Colonic mucosa (tissue), 4 donors: ENCODE data around the gene MNDA. TPM values are rescaled to one million over a fixed set of nuclear protein-coding genes. Genes with fewer than 3 reads are reported as not detected.
"Not testable (repeated sequence)": the region's sequence is repeated elsewhere in the genome, so short reads cannot be mapped to it uniquely, and the experiment has no call there.

Experiments used
- DNase-seq: peaks from one replicate; pipeline ENCODE4 v3.0.0-alpha.2; 2020
- H3K27ac ChIP-seq: fragments of 200-600 bp; one replicate; pipeline ENCODE4 v1.8.0; 2021
- H3K27me3 ChIP-seq: fragments of 200-600 bp; one replicate; pipeline ENCODE4 v1.8.0; 2021
- H3K36me3 ChIP-seq: fragments of 200-600 bp; one replicate; pipeline ENCODE4 v1.8.0; 2021
- H3K4me1 ChIP-seq: fragments of 200-600 bp; one replicate; pipeline ENCODE4 v1.8.0; 2021; ENCODE audit warnings: mild to moderate bottlenecking
- H3K4me3 ChIP-seq: fragments of 200-600 bp; one replicate; pipeline ENCODE4 v1.8.0; 2021
- H3K9ac ChIP-seq, 2 donors: one replicate each; pipeline ENCODE4 v1.7.0; 2013; ENCODE audit warnings: control low read depth in 2 of 2, low read depth in 2 of 2, low read length in 2 of 2
- H3K9me3 ChIP-seq: fragments of 200-600 bp; one replicate; pipeline ENCODE4 v1.8.0; 2021
- intact Hi-C: fragments of 100-400 bp; cut with DNase I; formaldehyde crosslinking; loops from one replicate; pipeline ENCODE4 v1.14.1; 2022
- total RNA-seq, 2 donors: library from RNA; stranded (reverse); fragmentation: NEBNext Ultra II Directional in 1 of 2; extraction: Animal tissue kit (Norgen Biotek cat#: 25700) in 1 of 2; gene quantifications; one replicate each; pipeline ENCODE4 v1.2.1, GENCODE V29; 2021
- TF ChIP-seq, protein P1 (sequence below): fragments of 200-600 bp; IDR thresholded peaks from one replicate; pipeline ENCODE4 v1.8.0; 2022; ENCODE audit warnings: antibody characterized with exemption, mild to moderate bottlenecking
- donor health status: healthy.
- donor health status: DM: no; HTN: no; CAD: no.
- donor health status: DM: no; HTN: no; CAD: no.

Gene MNDA
- total RNA-seq, 2 donors from 2014 or later: 0.37 to 4.1 TPM

DNA sequence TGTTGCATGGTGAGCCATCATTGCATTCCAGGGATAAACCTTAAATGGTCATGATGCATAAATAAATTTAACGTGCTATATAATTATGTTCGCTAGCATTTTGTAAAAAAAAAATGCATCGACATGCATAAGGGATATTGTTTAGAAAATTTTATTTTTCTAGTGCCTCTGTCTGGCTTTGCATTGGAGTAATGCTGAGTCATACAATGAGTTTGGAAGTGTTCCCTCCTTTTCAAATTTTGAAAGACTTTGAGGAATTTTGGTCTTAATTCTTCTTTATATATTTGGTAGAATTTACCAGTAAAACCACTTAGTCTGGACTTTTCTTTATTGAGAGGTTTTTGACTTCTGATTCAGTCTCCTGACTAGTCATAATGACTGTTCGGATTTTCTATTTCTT is 4.9 kb downstream of the MNDA start:
- DNase-seq: no peak
- Histone ChIP-seq H3K9ac (no peak overlapping the region), H3K36me3 (no peaks in the 10 kb centered on the region), H3K27ac (no peak overlapping the region), H3K9me3 (no peaks in the 10 kb centered on the region), H3K4me3 (no peak overlapping the region), H3K27me3 (no peaks in the 10 kb centered on the region), H3K4me1 (no peaks in the 10 kb centered on the region)
- TF ChIP-seq, protein P1, sequence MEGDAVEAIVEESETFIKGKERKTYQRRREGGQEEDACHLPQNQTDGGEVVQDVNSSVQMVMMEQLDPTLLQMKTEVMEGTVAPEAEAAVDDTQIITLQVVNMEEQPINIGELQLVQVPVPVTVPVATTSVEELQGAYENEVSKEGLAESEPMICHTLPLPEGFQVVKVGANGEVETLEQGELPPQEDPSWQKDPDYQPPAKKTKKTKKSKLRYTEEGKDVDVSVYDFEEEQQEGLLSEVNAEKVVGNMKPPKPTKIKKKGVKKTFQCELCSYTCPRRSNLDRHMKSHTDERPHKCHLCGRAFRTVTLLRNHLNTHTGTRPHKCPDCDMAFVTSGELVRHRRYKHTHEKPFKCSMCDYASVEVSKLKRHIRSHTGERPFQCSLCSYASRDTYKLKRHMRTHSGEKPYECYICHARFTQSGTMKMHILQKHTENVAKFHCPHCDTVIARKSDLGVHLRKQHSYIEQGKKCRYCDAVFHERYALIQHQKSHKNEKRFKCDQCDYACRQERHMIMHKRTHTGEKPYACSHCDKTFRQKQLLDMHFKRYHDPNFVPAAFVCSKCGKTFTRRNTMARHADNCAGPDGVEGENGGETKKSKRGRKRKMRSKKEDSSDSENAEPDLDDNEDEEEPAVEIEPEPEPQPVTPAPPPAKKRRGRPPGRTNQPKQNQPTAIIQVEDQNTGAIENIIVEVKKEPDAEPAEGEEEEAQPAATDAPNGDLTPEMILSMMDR: no peak
- intact Hi-C loops: no loop called here

DNA sequence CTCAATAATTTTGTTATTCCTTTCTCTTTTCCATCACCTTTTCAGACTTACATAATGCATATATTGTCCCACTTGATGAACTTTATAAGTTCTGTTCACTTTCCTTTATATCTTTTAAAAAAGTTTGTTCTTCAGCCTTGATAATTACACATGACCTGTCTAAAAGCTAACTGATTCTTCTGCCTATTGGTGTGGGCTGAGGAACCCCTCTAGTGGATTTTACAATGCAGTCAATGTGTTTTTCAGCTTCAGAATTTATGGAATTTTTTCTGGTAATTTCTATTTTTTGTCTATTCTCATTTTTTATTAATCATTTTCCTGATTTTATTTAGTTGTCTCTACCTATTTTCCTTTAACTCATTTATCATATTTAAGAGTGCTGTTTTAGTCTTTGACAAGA is 7.5 kb downstream of the MNDA start:
- Histone ChIP-seq H3K27ac (no peak overlapping the region), H3K9me3 (no peaks in the 10 kb centered on the region), H3K4me3 (no peak overlapping the region), H3K27me3 (no peaks in the 10 kb centered on the region), H3K9ac (no peak overlapping the region), H3K36me3 (no peaks in the 10 kb centered on the region), H3K4me1 (no peaks in the 10 kb centered on the region)
- intact Hi-C loops: no loop called here
- no peak for DNase-seq
- TF ChIP-seq, protein P1: no peak

DNA sequence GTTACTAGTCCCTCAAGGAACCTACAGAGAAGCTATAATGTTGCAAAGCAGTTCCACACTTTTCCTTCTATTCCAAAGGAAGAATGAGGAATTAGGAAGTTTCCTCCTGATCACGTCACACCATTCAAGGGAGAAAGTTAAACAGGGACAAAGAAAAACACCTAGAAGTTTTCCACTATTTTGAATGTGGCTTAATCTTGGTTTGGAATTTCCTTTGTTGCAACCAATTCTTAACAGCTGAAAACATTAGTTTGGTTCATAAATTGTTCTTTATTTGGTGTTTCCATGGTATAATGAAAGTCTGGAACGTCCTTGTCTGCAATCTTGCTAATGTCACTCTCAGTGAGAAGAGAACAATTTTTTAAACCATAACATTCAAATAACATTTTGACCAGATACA is 8.4 kb downstream of the MNDA start:
- intact Hi-C loops: no loop called here
- Histone ChIP-seq H3K27me3 (no peaks in the 10 kb centered on the region), H3K9ac (no peak overlapping the region), H3K4me3 (no peak overlapping the region), H3K4me1 (no peaks in the 10 kb centered on the region), H3K27ac (no peak overlapping the region), H3K36me3 (no peaks in the 10 kb centered on the region), H3K9me3 (no peaks in the 10 kb centered on the region)
- TF ChIP-seq, protein P1: no peak
- DNase-seq: no peak

DNA sequence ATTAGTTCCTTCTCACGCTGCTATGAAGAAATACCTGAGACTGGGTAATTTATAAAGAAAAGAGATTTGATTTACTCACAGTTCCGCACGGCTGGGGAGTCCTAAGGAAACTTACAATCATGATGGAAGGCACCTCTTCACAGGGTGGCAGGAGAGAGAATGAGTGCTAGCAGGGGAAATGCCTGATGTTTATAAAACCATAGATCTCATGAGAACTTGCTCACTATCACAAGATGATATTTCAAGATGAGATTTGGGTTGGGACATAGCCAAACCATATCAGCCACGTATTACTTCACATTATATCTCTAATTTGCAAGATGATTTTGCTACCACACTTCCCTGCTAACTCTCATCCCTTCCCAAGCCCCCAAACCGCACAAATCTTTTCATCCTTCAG is 9.1 kb downstream of the MNDA start:
- Histone ChIP-seq H3K36me3 (no peaks in the 10 kb centered on the region), H3K4me3 (no peak overlapping the region), H3K9ac (no peak overlapping the region), H3K27me3 (no peaks in the 10 kb centered on the region), H3K9me3 (no peaks in the 10 kb centered on the region), H3K27ac (no peak overlapping the region), H3K4me1 (no peaks in the 10 kb centered on the region)
- DNase-seq: no peak
- TF ChIP-seq, protein P1: no peak
- intact Hi-C loops: no loop called here

DNA sequence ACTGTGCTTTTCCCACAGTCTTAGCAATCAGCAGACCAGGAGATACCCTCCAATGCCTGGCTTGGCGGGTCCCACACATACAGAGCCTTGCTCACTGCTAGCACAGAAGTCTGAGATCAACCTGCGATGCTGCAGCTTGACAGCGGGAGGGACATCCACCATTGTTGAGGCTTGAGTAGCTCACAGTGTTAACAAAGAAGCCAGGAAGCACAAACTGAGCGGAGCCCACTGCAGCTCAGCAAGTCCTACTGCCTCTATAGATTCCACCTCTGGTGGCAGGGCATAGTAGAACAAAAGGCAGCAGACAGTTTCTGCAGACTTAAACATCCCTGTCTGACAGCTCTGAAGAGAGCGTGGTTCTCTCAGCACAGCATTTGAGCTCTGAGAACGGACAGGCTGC is 33.4 kb downstream of the MNDA start:
- Histone ChIP-seq H3K36me3 (no peaks in the 10 kb centered on the region), H3K27ac (no peak overlapping the region), H3K9me3 (no peaks in the 10 kb centered on the region), H3K4me3 (no peak overlapping the region), H3K4me1 (no peaks in the 10 kb centered on the region), H3K9ac (no peak overlapping the region), H3K27me3 (no peaks in the 10 kb centered on the region)
- DNase-seq: no peak
- TF ChIP-seq, protein P1: no peak
- intact Hi-C loops: no loop called here

DNA sequence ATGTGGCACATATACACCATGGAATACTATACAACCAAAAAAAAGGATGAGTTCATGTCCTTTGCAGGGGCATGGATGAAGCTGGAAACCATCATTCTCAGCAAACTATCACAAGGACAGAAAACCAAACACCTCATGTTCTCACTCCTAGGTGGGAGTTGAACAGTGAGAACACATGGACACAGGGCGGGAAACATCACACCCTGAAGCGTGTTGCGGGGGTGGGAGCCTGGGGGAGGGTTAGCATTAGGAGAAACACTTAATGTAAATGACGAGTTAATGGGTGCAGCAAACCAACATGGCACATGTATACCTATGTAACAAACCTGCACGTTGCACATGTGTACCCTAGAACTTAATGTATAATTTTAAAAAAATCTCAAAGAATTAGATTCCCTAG is 39.3 kb downstream of the MNDA start:
- H3K27ac ChIP-seq, H3K4me1 ChIP-seq, H3K4me3 ChIP-seq, H3K27me3 ChIP-seq, intact Hi-C loops, DNase-seq, H3K36me3 ChIP-seq, H3K9ac ChIP-seq, H3K9me3 ChIP-seq: not testable (repeated sequence)
